ENCODE data around the gene KCNJ5.

The KCNJ5 gene

GRCh38 chr11:128848815-128849455 lies 42.2 kb upstream of the KCNJ5 start:
- Histone ChIP-seq H3K27me3 (replicated peaks; ENCODE audit: control insufficient read depth, insufficient read depth, low read length) (no peaks in the 10 kb centered on the region; the same call in 1 of the 2 replicates), H3K36me3 (ENCODE audit: control insufficient read depth, insufficient read depth, low read length) (no peaks in the 10 kb centered on the region), H3K4me3 (replicated peaks; ENCODE audit: low read depth, low read length) (no peak overlapping the region)
- DNase-seq (ENCODE audit: extremely low read depth, insufficient read length) = peak; percentile 54
- peak; percentile 86 for TF ChIP-seq CTCF (IDR thresholded peaks at IDR 0.05; ENCODE audit: insufficient read depth, low read length, poor library complexity, severe bottlenecking)

- Histone ChIP-seq H3K4me3 (replicated peaks; ENCODE audit: low read depth, low read length) (no peak overlapping the region), H3K36me3 (ENCODE audit: control insufficient read depth, insufficient read depth, low read length) (no peaks in the 10 kb centered on the region), H3K27me3 (replicated peaks; ENCODE audit: control insufficient read depth, insufficient read depth, low read length) (no peaks in the 10 kb centered on the region; the same call in 1 of the 2 replicates)
- DNase-seq (ENCODE audit: extremely low read depth, insufficient read length) = no peak
- TF ChIP-seq CTCF (IDR thresholded peaks at IDR 0.05; ENCODE audit: insufficient read depth, low read length, poor library complexity, severe bottlenecking) = no peak
Observed at GRCh38 chr11:128852327-128853023, 38.7 kb upstream of the KCNJ5 start.

GRCh38 chr11:128853559-128853958 lies 37.6 kb upstream of the KCNJ5 start:
- H3K27me3 ChIP-seq (replicated peaks; ENCODE audit: control insufficient read depth, insufficient read depth, low read length) = no peaks in the 10 kb centered on the region; the same call in 1 of the 2 replicates
- TF ChIP-seq CTCF (IDR thresholded peaks at IDR 0.05; ENCODE audit: insufficient read depth, low read length, poor library complexity, severe bottlenecking) = no peak

GRCh38 chr11:128854841-128855240 lies 36.3 kb upstream of the KCNJ5 start:
- no peak for TF ChIP-seq CTCF (IDR thresholded peaks at IDR 0.05; ENCODE audit: insufficient read depth, low read length, poor library complexity, severe bottlenecking)
- H3K27me3 ChIP-seq (replicated peaks; ENCODE audit: control insufficient read depth, insufficient read depth, low read length) = no peaks in the 10 kb centered on the region; the same call in 1 of the 2 replicates
- no peak for DNase-seq (ENCODE audit: extremely low read depth, insufficient read length)

More at GRCh38 chr11:128853559-128853958, 37.6 kb upstream of the KCNJ5 start:
- H3K36me3 ChIP-seq (ENCODE audit: control insufficient read depth, insufficient read depth, low read length) = no peaks in the 10 kb centered on the region
- H3K4me3 ChIP-seq (replicated peaks; ENCODE audit: low read depth, low read length) = no peak overlapping the region
- no peak for DNase-seq (ENCODE audit: extremely low read depth, insufficient read length)

GRCh38 chr11:128856241-128856640 lies 34.9 kb upstream of the KCNJ5 start:
- TF ChIP-seq CTCF (IDR thresholded peaks at IDR 0.05; ENCODE audit: insufficient read depth, low read length, poor library complexity, severe bottlenecking) = no peak
- Histone ChIP-seq H3K4me3 (replicated peaks; ENCODE audit: low read depth, low read length) (no peak overlapping the region), H3K27me3 (replicated peaks; ENCODE audit: control insufficient read depth, insufficient read depth, low read length) (no peaks in the 10 kb centered on the region; the same call in 1 of the 2 replicates), H3K36me3 (ENCODE audit: control insufficient read depth, insufficient read depth, low read length) (no peaks in the 10 kb centered on the region)
- DNase-seq (ENCODE audit: extremely low read depth, insufficient read length) = no peak

More at GRCh38 chr11:128854841-128855240, 36.3 kb upstream of the KCNJ5 start:
- Histone ChIP-seq H3K36me3 (ENCODE audit: control insufficient read depth, insufficient read depth, low read length) (no peaks in the 10 kb centered on the region), H3K4me3 (replicated peaks; ENCODE audit: low read depth, low read length) (no peak overlapping the region)
